Activated CD4-positive, CD25-positive, alpha-beta regulatory T cell treated with anti-CD3 and anti-CD28 coated beads, Interleukin-2, amount 50 U/mL, for 16 hours (primary cell): Measurements from ENCODE around the gene PLAAT5.
A peak's percentile ranks its signal among the peaks of the same experiment; 100 is the strongest.
"Not testable (repeated sequence)": the region's sequence is repeated elsewhere in the genome, so short reads cannot be mapped to it uniquely, and the experiment has no call there.

Experiments used
- DNase-seq: peaks from one replicate; pipeline ENCODE4 v3.0.0-alpha.2; 2020; ENCODE audit warnings: low read depth, low spot score

Gene PLAAT5

GRCh38 chr11:63490551-63491239, at the start of gene PLAAT5:
Gene PLAAT5 (minus strand): TSS chr11:63491167. CDS start chr11:63491034, 133 bp downstream.
- DNase-seq, result no peak

GRCh38 chr11:63537293-63538101, 46.5 kb upstream of the PLAAT5 start:
- DNase-seq, result no peak

- no peak for DNase-seq
These were observed 45.8 kb upstream of the PLAAT5 start, which contains the start of gene PLAAT4 for GRCh38 chr11:63536669-63537292. Gene PLAAT4 (plus strand): TSS chr11:63536808. CDS start chr11:63536869, 61 bp downstream.

GRCh38 chr11:63535734-63536133, 44.8 kb upstream of the PLAAT5 start:
- DNase-seq, result no peak

DNA sequence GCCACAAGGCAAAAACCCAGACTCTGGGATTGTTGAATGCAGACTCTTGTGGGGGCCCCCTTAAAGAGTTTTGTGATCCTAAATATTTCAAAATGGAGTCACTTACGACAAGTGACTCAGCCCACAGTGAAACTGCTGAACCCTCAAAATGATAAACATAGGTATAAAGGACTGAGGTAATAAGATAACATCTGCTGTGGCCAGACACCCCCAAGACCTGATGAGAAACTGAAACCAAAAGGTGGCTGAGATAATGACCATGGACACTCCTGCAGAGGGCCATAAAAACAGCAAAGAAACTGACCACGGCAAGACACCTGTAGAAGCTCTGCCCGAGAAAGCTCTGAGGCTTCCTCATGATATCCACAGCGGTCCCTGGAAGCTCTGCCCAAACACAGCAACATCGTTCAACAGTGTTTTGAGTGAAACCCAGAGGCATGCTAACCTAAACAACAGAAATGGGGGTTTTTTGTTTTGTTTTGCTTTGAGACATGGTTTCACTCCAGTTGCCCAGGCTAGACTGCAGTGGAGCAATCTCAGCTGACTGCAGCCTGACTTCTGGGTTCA, 44.0 kb upstream of the PLAAT5 start:
- no peak for DNase-seq

DNA sequence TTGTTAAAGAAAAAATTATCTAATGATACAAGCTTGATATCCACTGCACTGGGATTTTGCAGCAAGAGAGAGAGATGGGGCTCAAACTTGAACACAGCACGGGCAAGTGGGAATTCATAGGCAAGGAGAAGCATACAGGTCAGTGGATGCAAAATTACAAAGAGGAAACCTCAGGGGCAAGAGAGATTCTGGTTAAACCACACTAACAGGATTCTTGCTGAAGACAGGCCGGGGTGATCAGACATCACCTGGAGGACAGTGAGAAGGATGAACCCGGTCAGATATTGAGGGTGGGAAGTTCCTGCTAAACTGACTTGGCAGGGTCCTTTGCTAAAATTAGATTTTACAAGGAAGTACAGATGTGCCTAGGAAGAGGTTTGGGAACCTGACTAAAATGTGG, 43.1 kb upstream of the PLAAT5 start:
- no peak for DNase-seq

- DNase-seq, result no peak
These were observed 42.0 kb upstream of the PLAAT5 start for GRCh38 chr11:63532799-63533475.

- DNase-seq, result no peak
These were observed 41.1 kb upstream of the PLAAT5 start for GRCh38 chr11:63532117-63532516.

- DNase-seq, result peak; percentile 41
These were observed 40.3 kb upstream of the PLAAT5 start for GRCh38 chr11:63531074-63531792.

DNA sequence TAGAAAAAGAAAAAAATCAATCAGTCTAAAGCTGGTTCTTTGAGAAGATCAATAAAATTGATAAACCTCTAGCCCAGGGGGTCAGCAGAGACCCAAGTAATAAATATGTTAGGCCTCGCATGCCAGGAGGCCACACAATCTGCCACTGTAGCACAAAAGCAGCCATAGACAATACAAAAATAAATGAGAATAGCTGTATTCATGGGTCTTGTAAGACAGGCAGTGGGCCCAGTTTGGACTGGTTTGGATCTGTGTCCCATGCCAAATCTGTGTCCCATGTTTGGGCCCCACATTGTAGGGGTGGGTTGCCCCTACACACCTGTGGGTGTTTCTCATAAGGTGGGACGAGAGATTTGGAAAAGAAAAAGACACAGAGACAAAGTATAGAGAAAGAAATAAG, 39.1 kb upstream of the PLAAT5 start:
- DNase-seq, result no peak

- not testable (repeated sequence) for DNase-seq
These were observed 38.4 kb upstream of the PLAAT5 start for GRCh38 chr11:63529373-63529772.

DNA sequence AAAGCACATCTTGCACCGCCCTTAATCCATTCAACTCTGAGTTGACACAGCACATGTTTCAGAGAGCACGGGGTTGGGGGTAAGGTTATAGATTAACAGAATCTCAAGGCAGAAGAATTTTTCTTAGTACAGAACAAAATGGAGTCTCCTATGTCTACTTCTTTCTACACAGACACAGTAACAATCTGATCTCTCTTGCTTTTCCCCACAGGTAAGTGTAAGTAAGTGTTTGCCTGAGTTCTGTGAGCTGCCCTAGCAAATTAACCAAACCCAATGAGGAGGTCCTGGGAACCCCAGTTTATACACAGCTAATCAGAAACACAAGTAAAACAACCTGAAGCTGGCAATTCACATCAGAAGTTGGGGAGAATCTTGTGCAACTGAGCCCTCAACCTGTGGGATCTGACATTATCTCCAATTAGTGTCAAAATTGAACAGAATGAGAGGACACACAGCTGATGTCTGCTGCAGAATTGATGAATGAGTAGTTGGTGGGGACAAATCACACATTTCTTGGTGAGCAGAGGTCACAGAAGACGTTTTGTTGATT, 37.8 kb upstream of the PLAAT5 start:
- DNase-seq, result not testable (repeated sequence)

DNA sequence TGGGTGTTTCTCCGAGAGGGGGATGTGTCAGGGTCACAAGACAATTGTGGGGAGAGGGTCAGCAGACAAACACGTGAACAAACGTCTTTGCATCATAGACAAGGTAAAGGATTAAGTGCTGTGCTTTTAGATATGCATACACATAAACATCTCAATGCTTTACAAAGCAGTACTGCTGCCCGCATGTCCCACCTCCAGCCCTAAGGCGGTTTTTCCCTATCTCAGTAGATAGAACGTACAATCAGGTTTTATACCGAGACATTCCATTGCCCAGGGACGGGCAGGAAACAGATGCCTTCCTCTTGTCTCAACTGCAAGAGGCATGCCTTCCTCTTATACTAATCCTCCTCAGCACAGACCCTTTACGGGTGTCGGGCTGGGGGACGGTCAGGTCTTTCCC, 37.2 kb upstream of the PLAAT5 start:
- DNase-seq, result not testable (repeated sequence)

- no peak for DNase-seq
These were observed 36.7 kb upstream of the PLAAT5 start for GRCh38 chr11:63527667-63528066.

DNA sequence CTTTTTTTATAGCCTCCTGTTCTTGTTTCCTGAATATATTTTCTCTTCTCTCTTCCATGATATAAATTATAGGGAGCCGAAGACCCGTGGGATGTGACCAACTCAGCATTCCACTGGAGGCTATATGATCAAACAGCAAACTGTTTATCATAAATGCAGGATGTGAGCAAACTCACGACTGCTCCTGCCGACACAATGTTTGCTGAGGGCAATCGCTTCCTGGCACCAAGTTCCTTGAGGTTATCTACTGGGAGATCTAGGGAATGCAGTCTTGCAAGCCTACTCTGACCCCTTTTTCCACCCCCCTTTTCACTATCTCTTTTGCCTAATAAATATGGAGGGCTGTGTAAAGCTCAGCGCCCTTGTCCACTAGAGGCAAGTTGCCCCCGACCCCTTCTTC, 32.2 kb upstream of the PLAAT5 start:
- DNase-seq, result no peak

DNA sequence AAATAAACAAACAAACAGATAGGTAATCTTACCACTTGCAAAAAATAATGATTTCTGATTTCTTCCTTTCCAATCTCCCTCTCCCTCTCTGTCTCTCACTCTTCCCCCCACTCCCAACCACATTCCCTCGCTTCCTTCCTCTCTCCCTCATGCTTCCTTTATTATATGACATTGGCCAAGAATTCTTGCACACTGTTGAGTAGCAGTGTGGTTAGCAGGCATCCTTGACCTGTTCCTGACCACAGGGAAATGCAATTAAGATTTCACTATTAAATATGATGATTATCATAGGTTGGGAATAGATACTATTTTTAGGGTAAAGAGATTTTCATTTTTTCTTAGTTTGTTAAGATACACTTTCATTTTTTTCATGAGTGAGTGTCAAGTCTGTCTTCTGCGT, 30.9 kb upstream of the PLAAT5 start:
- no peak for DNase-seq

- no peak for DNase-seq
These were observed 29.7 kb upstream of the PLAAT5 start for GRCh38 chr11:63520606-63521170.

GRCh38 chr11:63518548-63518947, 27.6 kb upstream of the PLAAT5 start:
- DNase-seq, result no peak

- no peak for DNase-seq
These were observed 26.2 kb upstream of the PLAAT5 start for GRCh38 chr11:63517156-63517555.

GRCh38 chr11:63516109-63516508, 25.1 kb upstream of the PLAAT5 start:
- no peak for DNase-seq
